Peyer's patch (tissue), 4 donors: ENCODE measurements around the gene FNDC3A.

Experiments used
- CTCF ChIP-seq, 6 experiments: fragments of 450-650 bp in 4 of 6; fragments of 200-600 bp in 2 of 6; sonication (generic) in 1 of 6; IDR thresholded peaks; one replicate each; pipeline ENCODE4 v1.5.1; 2017 to 2019; ENCODE audit warnings: antibody characterized with exemption in 6 of 6, mild to moderate bottlenecking in 3 of 6, moderate library complexity in 1 of 6
- POLR2A ChIP-seq, 2 donors: fragments of 450-650 bp; IDR thresholded peaks; one replicate each; pipeline ENCODE4 v1.5.1; 2017; ENCODE audit warnings: antibody characterized with exemption in 2 of 2, mild to moderate bottlenecking in 2 of 2, moderate library complexity in 2 of 2

DNA sequence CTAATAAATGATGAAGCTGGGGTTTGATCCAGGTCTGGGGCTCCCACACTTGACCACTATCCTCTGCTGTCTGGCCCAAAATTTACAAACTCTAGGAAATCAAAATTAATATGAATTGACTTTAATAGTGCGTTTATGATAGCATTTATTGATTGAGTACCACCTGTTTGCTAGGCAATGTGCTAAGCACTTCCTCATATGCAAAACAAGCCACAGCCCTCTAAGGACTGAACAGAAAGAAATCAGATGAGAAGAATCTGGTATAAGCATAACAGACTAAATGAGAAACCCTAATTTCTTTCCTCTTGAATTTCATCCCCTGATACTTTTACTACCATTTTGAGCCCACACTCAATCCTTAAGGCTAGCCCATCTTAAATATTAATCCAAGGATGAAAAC, 237.8 kb downstream of the FNDC3A start:
- no peak for TF ChIP-seq POLR2A (IDR thresholded peaks at IDR 0.05)
- TF ChIP-seq CTCF (IDR thresholded peaks at IDR 0.05) = no peak
